Endodermal cell (in vitro differentiated cells): ENCODE measurements around the gene RECK. TPM values are rescaled to one million over a fixed set of nuclear protein-coding genes. Genes with fewer than 3 reads are reported as not detected.

ENCODE experiments used
- DNase-seq: peaks from one replicate; pipeline ENCODE4 v3.0.0-alpha.2; 2017
- H3K27ac ChIP-seq: 2 replicates; pipeline ENCODE4 v1.5.1; 2013; ENCODE audit warnings: mild to moderate bottlenecking, low read depth, low read length, moderate library complexity
- H3K27me3 ChIP-seq: 2 replicates; pipeline ENCODE4 v1.6.1; 2013; ENCODE audit warnings: mild to moderate bottlenecking, low read length, moderate library complexity; ENCODE audit not compliant: insufficient read depth, control insufficient read depth, poor library complexity, severe bottlenecking
- H3K36me3 ChIP-seq: 2 replicates; pipeline ENCODE4 v1.7.0; 2013; ENCODE audit warnings: mild to moderate bottlenecking, low read length, moderate library complexity; ENCODE audit not compliant: control insufficient read depth, insufficient read depth
- H3K4me1 ChIP-seq: one replicate; pipeline ENCODE4 v1.7.0; 2013; ENCODE audit warnings: low read length; ENCODE audit not compliant: control insufficient read depth, insufficient read depth
- H3K4me3 ChIP-seq: 2 replicates; pipeline ENCODE4 v1.5.1; 2013; ENCODE audit warnings: mild to moderate bottlenecking, low read length, moderate library complexity
- H3K9ac ChIP-seq: 2 replicates; pipeline ENCODE4 v1.6.1; 2013; ENCODE audit warnings: mild to moderate bottlenecking, low read length, moderate library complexity; ENCODE audit not compliant: poor library complexity, severe bottlenecking; ENCODE audit errors: extremely low read depth
- H3K9me3 ChIP-seq: 2 replicates; pipeline ENCODE4 v1.6.1; 2013; ENCODE audit warnings: mild to moderate bottlenecking, low read length, moderate library complexity; ENCODE audit not compliant: control insufficient read depth
- H3K27ac Mint-ChIP-seq: 2 replicates; pipeline ENCODE4 v1.8.0; 2020; ENCODE audit warnings: mixed read lengths
- H3K27me3 Mint-ChIP-seq: 2 replicates; pipeline ENCODE4 v1.8.0; 2021; ENCODE audit warnings: mild to moderate bottlenecking, mixed read lengths; ENCODE audit not compliant: insufficient read depth
- H3K36me3 Mint-ChIP-seq: 2 replicates; pipeline ENCODE4 v1.8.0; 2020; ENCODE audit warnings: low read depth, mixed read lengths
- H3K4me1 Mint-ChIP-seq: 2 replicates; pipeline ENCODE4 v1.8.0; 2020; ENCODE audit warnings: mixed read lengths
- H3K4me3 Mint-ChIP-seq: 2 replicates; pipeline ENCODE4 v1.8.0; 2020; ENCODE audit warnings: mild to moderate bottlenecking, moderate library complexity, mixed read lengths
- H3K9me3 Mint-ChIP-seq: 2 replicates; pipeline ENCODE4 v1.8.0; 2020; ENCODE audit warnings: mild to moderate bottlenecking, mixed read lengths
- WGBS, 2 experiments: methylation state at CpG; one replicate each; pipeline versions ENCODE4 v1.1.5 to v1.1.7; 2013; ENCODE audit warnings: missing lambda C conversion rate in 2 of 2, mixed read lengths in 1 of 2; ENCODE audit not compliant: insufficient coverage in 1 of 2, insufficient read length in 1 of 2; 5-methylcytosine and 5-hydroxymethylcytosine counted together
- total RNA-seq, 2 donors: library from RNA; stranded (reverse); fragmentation: NEBNext Ultra II Directional in 1 of 2; extraction: Animal tissue kit (Norgen Biotek cat#: 25700) in 1 of 2; gene quantifications; 2 replicates in 1 of 2; 3 replicates in 1 of 2; pipeline ENCODE4 v1.2.1, GENCODE V29; 2021
- TF ChIP-seq, protein P1 (sequence below): fragments of 200-600 bp; sonication (generic); conservative IDR thresholded peaks from 2 replicates; pipeline ENCODE4 v1.5.0; 2021; ENCODE audit warnings: antibody characterized with exemption, mild to moderate bottlenecking

The RECK gene
- total RNA-seq, 2 donors from 2014 or later: 11.5 to 16.1 TPM

DNA sequence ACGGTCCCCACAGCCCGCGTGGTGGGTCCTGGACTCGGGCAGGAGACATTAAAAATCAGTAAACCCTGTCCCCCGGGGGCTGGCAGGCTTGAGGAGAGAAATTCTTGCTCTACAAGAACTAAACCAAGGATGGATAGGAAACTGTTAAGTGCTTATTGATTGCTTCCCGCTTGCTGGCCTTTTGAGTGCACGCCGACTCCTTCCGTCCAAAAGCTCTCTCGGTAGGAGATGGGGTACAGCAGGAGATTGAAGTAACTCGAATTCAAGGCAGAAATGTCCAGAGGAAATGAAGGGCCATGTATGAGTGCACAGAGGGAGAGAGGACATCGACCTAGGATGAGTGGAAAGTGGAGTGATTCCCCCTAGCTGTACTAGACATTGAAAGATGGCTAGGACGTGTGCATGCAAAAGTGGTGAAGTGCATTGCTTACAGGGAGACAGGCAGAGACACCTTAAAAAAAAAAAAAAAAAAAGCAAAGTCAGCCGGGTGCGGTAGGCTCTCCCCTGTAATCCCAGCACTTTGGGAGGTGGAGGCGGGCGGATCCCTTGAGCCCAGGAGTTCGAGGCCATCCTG is 923 bp downstream of the RECK start:
- Mint-ChIP-seq H3K9me3 (no peaks in the 10 kb centered on the region), H3K36me3 (no peaks in the 10 kb centered on the region), H3K4me3 (peak overlapping the region; percentile 70), H3K27ac (peak overlapping the region; percentile 50), H3K4me1 (peaks cover 20% of the 10 kb centered on the region), H3K27me3 (no peaks in the 10 kb centered on the region)
- Histone ChIP-seq H3K9me3 (no peaks in the 10 kb centered on the region), H3K27me3 (no peaks in the 10 kb centered on the region), H3K27ac (no peak overlapping the region), H3K9ac (peak overlapping the region; percentile 59), H3K4me1 (peaks cover 6% of the 10 kb centered on the region), H3K4me3 (peak overlapping the region; percentile 92), H3K36me3 (no peaks in the 10 kb centered on the region)
- no peak for DNase-seq
- WGBS, 2 experiments: 4 to 15% methylated on average over 12 to 18 of the region's 18 CpGs
- TF ChIP-seq, protein P1, sequence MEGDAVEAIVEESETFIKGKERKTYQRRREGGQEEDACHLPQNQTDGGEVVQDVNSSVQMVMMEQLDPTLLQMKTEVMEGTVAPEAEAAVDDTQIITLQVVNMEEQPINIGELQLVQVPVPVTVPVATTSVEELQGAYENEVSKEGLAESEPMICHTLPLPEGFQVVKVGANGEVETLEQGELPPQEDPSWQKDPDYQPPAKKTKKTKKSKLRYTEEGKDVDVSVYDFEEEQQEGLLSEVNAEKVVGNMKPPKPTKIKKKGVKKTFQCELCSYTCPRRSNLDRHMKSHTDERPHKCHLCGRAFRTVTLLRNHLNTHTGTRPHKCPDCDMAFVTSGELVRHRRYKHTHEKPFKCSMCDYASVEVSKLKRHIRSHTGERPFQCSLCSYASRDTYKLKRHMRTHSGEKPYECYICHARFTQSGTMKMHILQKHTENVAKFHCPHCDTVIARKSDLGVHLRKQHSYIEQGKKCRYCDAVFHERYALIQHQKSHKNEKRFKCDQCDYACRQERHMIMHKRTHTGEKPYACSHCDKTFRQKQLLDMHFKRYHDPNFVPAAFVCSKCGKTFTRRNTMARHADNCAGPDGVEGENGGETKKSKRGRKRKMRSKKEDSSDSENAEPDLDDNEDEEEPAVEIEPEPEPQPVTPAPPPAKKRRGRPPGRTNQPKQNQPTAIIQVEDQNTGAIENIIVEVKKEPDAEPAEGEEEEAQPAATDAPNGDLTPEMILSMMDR: no peak

DNA sequence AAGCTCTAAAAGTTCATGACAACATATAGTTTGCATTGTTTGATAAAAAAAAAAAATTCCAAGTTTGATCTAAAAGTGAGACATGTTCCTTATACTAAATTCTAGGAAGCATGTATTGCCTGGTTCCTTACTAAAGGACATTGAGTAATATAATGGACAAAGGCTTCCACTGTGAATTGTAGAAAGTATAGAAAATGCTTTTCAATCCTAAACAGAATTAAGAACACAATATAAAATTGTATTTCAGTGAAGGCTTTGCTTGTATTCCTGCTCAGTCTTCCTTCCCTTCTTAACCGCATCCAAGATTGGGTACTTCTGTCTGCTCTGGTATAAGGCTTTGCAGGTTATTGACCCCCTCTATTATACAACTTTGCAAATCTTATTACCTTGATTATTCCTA is 2.4 kb downstream of the RECK start:
- H3K4me3 Mint-ChIP-seq: no peak overlapping the region
- H3K27ac ChIP-seq: no peak overlapping the region
- WGBS, 2 experiments: 86% methylated on average over 1 of the region's 1 CpG; no CpG with 5 or more reads in 1 of the 2 experiments

DNA sequence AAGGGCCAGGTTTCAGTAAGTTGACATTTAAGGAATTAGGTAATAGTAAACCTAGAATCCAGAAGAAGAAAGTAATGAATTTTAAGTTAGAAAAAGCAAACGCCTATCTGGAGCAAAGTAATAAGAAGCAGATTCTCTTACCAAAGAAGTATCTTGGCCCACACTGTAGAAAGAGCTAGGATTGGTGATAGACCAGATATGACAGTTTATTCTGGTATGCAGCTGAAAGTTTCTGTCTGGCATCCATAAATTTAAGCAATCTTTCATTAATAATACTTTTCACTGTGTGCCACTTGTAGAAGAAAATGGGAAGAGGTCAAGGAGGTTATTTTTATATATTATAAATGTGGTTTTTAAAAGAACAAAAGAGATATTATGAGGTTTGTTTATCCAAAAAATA is 3.0 kb downstream of the RECK start:
- H3K27me3 Mint-ChIP-seq: no peaks in the 10 kb centered on the region
- no peak overlapping the region for H3K4me3 Mint-ChIP-seq
- peaks cover 6% of the 10 kb centered on the region for H3K4me1 ChIP-seq
- H3K27ac Mint-ChIP-seq: no peak overlapping the region
- H3K36me3 ChIP-seq: no peaks in the 10 kb centered on the region
- no peak for DNase-seq
- H3K4me1 Mint-ChIP-seq: peaks cover 22% of the 10 kb centered on the region
- no peaks in the 10 kb centered on the region for H3K27me3 ChIP-seq
- WGBS, 2 experiments: 92 to 100% methylated on average over 1 of the region's 1 CpG
- no peak overlapping the region for H3K27ac ChIP-seq
- no peak overlapping the region for H3K9ac ChIP-seq
- no peak overlapping the region for H3K4me3 ChIP-seq
- TF ChIP-seq, protein P1: no peak
- H3K9me3 Mint-ChIP-seq: peaks cover 4% of the 10 kb centered on the region
- peaks cover 5% of the 10 kb centered on the region for H3K36me3 Mint-ChIP-seq
- H3K9me3 ChIP-seq: no peaks in the 10 kb centered on the region

More for the DNA sequence above, 2.4 kb downstream of the RECK start:
- Histone ChIP-seq H3K27me3 (no peaks in the 10 kb centered on the region), H3K4me3 (peak overlapping the region; percentile 92), H3K9me3 (no peaks in the 10 kb centered on the region), H3K4me1 (peaks cover 6% of the 10 kb centered on the region), H3K36me3 (no peaks in the 10 kb centered on the region), H3K9ac (no peak overlapping the region)
- no peak for DNase-seq
- peaks cover 4% of the 10 kb centered on the region for H3K9me3 Mint-ChIP-seq
- H3K36me3 Mint-ChIP-seq: peaks cover 5% of the 10 kb centered on the region
- TF ChIP-seq, protein P1: no peak
- H3K4me1 Mint-ChIP-seq: peaks cover 20% of the 10 kb centered on the region
- H3K27ac Mint-ChIP-seq: no peak overlapping the region
- no peaks in the 10 kb centered on the region for H3K27me3 Mint-ChIP-seq
